GM19328 (cell line): ENCODE measurements around the gene PPP1R2.

Source experiments
- ATAC-seq: cut with Tn5 transposase; IDR thresholded peaks from one replicate; pipeline ENCODE4 v1.9.1; 2021; ENCODE audit warnings: mild to moderate bottlenecking, moderate library complexity; ENCODE audit not compliant: unreplicated experiment

Gene PPP1R2

DNA sequence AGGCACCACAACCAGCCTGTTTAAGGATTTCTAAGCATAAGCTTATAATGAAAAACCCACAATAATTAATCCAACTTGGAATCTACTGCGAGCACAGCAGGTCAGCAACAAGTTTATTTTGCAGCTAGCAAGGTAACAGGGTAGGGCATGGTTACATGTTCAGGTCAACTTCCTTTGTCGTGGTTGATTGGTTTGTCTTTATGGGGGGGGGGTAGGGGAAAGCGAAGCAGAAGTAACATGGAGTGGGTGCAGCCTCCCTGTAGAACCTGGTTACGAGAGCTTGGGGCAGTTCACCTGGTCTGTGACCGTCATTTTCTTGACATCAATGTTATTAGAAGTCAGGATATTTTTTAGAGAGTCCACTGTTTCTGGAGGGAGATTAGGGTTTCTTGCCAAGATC is 25.5 kb upstream of the PPP1R2 start:
- no peak for ATAC-seq

DNA sequence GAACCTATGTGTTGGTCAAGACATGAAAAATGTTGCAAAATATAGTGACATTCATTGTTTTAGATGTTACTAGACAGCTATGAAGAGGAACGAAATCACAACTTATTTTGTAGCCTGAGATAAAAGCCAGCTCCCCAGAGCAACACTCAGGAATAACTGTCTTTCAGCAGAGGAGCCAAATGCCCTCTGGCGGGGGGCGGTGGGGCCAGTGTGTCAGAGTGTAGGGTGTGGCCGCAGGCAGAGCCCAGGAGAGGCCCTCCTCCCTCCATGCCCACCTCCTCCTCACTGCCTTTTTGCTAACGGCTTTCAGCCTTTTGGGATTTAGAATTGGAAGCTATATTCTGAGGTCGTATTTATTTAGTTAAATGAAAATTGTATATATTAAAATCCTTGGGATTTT is 23.7 kb upstream of the PPP1R2 start:
- ATAC-seq = no peak

DNA sequence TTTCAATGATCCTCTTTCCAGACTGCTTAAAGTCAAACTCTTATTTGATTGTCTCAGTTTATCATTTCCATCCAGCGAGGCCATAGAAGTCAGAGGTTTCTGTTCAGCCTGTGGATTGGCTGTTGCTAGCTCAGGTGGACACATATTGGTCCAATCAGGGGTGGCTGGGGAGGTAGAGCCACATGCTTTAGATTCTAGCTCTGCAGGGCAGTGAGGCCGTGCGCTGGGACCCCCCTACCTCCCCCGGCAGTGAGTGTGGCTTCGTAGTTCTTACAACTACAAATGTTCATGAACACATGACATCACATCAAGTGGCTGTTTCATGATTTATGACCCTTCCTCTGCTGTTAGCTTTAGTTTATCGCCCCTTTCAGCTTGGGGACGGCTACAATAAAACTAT is 22.6 kb upstream of the PPP1R2 start:
- ATAC-seq = no peak

DNA sequence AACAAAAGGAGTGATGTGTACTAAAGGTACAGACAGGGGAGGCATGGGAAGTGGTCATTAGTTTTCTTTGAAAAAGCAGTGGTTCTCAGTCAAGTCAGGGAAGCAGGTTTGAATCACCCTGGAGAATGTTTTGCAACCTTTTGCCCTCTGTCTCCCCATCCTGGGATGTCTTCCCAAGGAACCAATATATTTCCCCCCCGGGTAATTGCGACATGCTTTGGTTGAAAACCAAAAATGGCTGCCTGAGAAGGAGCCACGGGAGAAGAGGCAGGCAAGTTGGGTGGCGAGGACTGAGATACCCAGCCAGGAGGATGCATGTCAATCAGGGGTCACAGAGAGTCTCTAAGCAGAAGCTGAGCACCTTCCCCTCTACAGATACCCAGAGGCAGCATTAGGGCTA is 20.2 kb upstream of the PPP1R2 start:
- ATAC-seq = no peak

DNA sequence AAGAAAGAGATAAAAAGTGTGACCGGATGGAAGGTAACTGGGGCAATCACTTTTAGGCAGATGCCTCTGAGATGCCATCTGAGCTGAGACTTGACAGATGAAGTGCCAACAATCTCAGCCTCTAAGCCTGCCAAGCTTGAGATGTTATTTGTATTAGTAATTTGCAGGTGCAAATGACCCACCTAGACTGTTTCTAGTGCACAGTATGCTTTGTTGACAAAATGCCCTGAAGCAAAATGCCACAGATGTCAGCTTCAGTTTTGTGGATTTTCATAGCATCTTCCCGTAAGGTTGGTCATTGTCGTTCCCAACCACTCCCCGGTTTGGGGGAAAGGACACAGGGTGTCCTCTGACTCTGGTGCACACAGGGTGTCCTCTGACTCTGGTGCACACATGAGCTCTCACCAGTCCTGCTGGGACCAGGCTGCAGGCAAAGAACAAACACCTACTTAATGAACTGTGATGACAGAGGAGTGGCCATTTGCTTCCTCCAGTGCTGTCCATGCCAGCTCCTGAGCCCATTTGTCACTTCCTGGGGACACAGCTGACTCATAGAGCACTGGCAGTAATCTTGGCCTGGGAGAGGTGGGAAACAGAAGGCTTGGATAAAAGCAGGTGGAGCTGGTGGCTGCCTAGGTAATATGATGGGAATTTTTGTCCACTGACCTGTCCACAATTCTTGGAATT is 16.7 kb upstream of the PPP1R2 start:
- ATAC-seq = no peak

DNA sequence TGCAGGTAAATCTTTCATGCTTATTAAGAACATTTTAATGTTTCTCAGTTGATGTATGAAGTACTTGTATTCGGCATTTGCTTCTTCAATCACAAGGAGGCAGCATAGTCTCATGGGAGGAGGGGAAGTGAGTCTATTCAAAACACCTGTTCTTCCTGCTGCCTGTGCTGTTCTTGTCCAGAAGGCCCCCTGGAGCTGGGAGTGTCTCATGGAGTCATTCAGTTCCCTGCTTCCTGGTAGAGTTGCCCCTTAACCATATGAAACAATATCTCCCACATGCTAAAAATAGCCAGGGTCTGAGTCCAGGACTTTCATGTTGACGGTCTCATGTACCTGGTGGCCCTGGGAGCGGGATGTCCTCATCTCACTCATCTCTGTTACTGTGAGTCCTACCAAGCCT is 15.5 kb upstream of the PPP1R2 start:
- no peak for ATAC-seq

DNA sequence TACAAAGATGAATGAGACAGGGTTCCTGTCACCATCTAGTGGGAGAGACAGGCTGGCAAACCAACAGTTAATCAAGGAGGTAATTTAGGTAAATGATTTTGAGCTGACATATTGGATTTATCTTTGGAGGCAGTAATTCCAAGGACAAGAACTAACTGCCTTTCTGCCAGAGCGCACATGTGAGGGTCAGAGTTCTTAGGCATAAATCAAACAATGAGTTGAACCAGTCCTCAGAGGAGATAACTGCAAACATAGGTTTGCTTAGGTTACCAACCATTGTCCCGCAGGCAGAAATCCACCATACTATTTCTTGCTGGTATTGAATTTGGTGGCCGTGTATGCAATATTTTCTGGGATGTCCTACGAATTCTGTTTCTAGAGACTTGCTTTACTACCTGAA is 14.2 kb upstream of the PPP1R2 start:
- no peak for ATAC-seq

DNA sequence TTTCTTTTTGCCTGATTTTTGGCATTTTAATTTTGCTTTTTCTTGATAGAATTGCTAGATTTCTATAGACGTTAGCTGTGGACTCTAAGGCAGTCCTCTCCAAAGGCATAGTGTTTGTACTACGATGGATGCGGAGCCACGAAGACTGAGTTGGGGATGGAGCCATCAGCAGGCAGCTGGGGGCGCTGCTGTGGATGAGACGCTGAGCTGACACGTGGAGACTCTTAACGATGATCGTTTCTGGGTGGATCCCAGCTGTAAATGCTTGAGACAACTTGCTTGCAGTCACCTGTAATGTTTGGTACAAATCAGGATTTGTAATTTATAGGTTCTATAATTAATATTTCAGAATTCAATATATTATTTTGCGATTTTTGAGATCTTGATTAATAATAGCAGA is 13.3 kb upstream of the PPP1R2 start:
- no peak for ATAC-seq

DNA sequence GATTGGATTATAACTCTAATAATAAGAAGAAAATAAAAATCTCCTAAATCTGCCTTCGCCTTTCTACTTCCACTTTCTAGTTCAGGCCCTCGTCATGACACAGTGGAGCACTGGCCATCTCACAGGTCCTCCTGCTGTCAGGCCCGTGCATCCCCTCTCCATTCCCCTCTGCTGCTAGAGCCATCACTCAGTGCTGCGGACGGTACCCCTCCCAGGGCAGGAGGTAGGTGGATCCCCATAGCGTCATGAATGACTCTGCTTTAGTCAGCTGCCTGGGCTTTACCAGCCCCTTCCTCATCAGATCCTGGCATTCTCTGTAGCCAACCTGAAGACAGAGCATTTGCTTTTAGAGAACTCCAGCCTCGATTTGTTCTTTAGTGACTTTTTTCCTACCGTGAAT is 12.0 kb upstream of the PPP1R2 start:
- no peak for ATAC-seq

DNA sequence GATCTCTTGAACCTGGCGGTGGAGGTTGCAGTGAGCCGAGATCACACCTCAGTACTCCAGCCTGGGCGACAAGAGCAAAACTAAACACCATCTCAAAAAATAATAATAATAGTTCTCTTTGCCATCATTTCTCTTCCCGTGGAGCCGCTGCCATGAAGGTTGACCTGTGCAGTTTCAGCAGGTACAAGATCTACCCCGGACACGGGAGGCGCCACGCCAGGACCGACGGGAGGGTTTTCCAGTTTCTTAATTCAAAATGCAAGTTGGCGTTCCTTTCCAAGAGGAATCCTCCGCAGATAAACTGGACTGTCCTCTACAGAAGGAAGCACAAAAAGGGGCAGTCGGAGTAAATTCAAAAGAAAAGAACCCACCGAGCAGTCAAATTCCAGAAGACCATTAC is 11.3 kb upstream of the PPP1R2 start:
- no peak for ATAC-seq

DNA sequence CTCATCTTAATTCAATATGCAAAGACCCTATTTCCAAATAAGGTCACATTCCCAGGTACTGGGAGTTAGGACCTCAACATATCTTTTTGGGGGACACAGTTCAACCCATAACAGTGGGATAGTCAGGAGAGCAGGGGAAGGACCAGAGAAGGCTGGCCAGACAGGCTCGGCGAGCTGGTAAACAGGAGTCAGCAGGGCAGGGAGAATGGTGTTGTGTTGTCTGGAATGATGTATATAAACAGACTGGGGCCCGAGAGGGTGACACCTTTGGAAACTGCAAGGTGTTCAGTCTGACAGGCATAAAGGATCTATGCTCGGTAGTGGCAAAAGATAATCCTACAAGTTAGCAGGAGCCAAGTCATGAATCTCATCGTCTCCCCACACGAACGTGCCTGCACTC is 10.1 kb upstream of the PPP1R2 start:
- no peak for ATAC-seq

DNA sequence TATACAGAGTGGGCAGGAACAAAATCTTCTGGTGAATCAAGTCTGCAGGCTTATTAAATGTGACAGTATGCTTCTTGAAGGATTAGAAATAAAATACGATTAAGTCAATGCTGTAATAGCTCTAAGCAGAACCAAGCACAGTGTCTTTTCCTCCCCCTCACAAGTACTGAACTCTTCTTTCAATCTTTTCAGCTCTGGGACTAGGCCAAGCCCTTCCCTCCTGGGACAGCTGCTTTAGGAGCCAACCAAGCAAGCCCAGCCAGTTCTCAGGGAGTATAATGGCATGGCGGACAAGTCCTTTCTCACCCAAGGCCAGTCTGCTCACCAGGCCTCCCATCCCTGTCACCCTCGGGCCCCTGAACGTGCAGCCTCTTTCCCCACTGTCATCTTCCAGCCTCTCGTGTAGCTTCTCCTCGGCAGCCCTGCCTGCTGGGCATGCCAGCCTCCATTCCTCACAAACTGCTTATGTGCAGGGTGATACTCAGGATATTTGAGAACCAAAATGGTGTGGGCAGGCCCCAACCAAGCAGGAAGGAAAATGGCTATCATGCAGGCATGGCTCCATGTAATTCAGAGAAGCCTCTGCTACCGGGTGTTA is 8.4 kb upstream of the PPP1R2 start:
- ATAC-seq = no peak

DNA sequence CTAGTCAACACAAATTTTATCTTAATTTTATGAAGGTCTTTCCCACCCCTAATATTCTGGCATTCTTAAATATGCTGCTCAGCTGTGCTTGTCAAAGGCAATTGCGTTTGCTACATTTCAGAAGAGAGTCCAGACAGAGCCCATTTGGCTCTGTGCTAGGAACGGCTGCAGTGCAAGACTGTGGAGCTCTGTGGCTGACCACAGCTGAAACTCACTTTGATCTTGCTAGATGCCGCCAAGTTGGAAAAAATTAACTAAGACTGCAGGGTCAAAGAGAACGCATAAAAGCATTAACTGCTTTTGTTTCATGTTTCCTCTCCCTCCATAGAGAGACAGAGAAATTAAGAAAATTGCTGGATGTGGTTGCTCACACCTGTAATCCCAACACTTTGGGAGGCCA is 7.6 kb upstream of the PPP1R2 start:
- ATAC-seq = no peak

DNA sequence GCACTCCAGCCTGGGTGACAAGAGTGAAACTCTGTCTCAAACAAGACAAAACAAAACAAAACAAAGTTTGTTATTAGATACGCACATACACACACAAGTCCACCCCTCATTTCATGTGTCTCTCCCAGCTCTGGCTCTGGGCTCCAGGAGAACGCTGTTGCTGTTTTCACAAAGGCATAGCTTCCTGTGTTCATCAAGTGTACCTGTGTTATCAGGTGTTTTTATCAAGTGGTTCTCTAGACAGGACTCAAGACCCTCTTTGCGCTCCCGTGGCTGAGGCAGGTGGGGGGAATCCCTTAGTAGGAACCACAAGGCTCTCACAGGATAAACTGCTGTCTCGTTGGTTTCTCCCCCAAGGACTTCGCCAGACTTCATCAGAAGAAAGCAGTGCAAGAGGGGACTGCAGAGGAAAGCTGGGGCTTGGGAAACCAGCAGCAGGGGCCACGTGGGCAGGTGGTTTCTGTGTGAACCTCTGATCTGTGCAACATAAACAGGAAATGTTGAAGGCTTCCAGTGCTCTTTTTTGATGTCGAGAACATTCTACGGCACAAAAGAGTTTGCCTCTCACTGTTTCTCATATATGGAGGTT is 6.9 kb upstream of the PPP1R2 start:
- peak; percentile 72 for ATAC-seq

DNA sequence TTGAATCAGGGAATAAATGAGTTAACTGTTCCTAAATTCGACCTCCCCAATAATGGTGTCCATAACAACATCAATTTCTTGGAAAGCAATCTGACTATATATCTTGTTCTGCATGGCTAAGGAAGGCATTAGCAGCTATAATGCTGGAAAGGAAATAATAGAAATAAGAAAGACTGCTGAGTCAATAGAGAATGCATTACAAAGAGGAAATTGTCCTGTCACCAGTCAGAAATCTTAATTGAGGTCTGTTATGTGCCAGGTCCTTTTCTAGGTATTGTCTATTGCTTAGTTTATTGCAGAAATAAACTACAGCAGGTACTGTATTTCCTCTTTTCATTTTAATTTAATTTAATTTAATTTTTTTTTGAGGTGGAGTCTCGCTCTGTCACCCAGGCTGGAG is 5.9 kb upstream of the PPP1R2 start:
- no peak for ATAC-seq

DNA sequence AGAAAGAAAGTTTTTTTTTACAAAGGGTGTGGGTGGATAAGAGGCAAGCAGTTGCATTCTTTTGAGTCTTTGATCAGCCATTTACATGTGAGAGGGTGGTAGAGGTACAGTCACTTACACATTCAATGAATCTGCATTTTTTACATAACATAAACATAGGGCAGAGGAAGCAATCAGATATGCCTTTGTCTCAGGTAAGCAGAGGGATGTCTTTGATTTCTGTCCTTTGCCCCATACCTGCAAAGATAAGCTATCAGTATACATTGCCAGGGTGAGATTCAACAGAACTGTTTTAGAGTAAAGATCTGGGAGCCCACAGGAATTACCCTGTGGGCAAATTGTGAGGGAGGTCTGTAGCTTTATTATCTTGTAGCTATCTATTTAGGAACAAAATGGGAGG is 5.4 kb upstream of the PPP1R2 start:
- ATAC-seq = no peak

DNA sequence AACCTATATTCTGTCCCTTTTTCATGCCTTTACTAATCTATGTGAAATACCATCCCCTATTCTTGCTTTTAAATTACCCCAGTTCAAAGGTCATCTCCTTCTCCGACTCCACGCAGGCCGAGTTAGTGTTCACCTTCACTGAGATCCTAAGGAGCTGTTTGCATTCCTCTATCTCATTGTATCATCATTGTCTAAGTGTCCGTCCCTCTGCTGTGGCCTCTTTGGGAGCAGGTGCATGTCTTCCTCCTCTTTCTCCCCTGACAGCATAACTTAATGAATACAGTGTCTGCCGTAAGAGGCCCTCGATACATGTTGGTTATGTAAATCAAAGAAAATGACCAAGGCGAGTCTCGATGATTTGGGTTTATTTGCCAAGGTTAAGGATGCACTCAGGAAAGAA is 4.9 kb upstream of the PPP1R2 start:
- no peak for ATAC-seq

DNA sequence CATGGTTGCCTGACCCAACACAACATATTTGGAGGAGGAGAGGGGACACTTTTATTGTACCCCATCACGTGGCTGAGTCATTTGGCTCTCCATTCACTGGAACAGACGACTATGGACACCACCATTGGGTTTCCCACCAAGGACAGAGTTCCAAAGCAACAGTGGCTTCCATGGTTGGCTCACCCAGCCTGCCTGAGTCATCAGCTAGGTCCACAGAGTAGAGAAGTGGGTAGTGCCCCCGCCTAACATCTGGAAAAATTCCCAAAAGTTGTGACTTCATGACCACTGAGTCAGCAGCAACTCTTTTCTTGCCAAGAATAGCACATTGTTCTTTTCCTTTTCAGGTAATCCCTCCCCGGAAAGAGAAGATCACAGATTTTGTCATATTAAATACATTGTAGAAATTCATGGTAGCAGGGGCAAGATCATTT is 3.0 kb upstream of the PPP1R2 start:
- no peak for ATAC-seq

DNA sequence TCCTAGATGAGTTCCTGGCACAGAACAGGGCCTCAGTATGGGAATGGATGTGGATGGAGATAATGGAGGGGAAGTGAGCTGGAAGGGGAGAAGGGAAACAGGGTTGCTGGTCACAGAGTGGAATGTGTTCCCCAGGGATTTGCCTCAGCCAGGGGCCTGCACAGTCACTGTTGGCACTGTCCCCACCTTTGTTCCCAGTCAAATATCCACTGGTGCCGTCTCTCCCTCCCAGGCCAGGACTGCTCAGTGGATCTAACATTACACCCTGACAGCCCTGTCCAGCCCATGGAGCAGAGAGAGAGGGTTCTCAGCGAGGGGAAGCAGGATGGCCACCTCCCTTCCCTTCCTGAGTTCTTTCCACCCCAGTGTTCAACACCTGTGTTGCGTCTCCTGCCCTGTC is 1.5 kb upstream of the PPP1R2 start:
- ATAC-seq = no peak

DNA sequence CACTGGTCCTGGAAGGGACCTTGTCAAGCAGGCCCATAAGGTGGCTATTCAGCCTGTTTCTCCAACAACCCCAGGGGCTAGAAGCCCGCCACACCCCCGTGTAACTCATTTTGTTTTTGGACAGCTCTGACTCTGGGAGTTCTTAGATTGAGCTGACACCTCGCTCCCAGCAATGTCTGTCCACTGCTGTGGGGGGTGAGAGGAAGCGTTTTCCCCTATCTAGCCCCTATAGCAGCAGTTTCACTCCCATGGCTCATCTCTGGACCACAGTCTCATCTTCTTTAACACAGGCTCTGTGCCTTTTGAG is 1.1 kb upstream of the PPP1R2 start:
- ATAC-seq = no peak

DNA sequence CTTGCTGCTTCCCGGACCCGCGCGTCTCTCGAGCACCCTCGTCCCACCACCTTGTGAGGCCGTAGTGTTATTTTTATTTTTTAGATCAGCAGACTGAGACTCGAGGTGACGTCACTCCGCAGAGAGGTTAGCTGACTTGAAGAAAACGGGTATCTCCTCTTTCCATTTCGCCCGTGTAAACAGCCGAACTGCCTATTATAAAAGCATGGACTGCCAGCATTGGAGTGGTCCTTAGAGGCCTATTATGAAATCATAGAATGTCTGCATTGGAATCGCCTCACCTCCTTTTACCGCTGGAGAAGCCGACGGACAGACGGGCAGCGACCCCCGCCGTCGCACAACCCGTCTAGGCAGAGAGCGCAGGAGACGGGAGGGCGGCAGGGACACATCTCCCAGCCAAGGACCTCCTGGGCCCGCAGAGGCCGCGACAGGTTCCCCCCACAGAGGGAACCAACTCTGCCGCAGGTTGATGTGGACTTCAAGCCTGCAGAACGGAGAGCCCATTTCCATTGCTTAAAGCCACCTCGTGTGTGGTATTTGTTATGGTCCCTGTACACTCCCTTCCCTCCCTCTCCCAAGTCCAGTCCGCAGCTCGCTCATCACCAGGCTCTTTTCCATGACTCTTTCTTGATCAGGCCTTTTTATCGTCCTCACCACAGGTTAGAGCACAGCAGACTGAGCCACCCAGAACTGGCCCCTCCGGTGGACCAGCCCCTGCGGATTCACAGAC is 540 bp upstream of the PPP1R2 start:
- ATAC-seq = no peak

DNA sequence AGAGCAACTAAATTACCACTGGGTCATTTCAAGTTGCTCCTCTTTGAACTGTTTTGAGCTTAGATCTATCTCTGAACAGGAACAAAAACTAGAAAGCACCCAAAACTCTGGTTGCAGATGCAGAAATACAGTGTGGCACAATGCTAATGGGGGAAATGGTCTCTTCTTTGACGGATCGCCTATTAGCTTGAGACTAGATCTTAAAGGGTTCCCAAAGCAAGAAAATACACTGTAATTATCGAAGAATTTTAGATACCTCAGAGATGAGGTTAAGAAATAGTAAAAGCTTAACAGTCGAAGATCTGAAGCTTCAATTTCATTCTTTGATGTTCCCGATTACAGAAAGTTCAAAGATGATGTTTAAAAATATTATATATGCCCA is 818 bp downstream of the PPP1R2 start:
- ATAC-seq = no peak
